ENCODE results near the gene WWOX.

DNA sequence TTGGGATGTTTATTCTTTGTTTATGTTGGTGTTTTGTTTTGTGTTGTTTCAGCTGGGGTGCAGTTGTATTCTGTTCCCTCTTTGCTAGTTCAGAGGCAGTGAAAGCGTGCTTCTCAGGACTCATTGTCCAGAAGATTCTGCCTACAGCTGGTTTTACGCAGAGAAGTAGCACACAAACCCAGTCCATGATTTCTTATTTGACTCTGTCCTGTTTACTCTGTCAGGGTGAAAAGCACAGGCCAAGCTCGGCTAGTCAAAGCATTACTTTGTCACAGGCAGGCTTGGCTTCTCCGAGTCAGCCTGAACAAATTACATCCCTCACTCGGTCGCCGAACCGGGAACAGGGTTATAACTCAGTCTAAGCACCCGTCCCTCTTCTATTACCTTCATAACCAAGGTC lies 1066.1 kb downstream of the WWOX start:
- TF ChIP-seq POLR2A (IDR thresholded peaks at IDR 0.05; ENCODE audit: low read depth, low read length) (no peak), POLR2AphosphoS5 (IDR thresholded peaks at IDR 0.05; ENCODE audit: low read depth, low read length) (no peak)

Measured in GM12891 (cell line).